Epidermal melanocyte (primary cell): ENCODE results near the gene STARD13.

Experiments used
- DNase-seq: peaks from one replicate; pipeline ENCODE4 v3.0.0; 2011; ENCODE audit warnings: low spot score; ENCODE audit not compliant: insufficient read length

STARD13 gene

GRCh38 chr13:33057019-33057780 lies 228.4 kb downstream of the STARD13 start:
- DNase-seq, result no peak

- no peak for DNase-seq
Measured at GRCh38 chr13:33053397-33054066, 232.0 kb downstream of the STARD13 start.
